Measurements from ENCODE around the gene C20orf173.

C20orf173 gene, protein sequence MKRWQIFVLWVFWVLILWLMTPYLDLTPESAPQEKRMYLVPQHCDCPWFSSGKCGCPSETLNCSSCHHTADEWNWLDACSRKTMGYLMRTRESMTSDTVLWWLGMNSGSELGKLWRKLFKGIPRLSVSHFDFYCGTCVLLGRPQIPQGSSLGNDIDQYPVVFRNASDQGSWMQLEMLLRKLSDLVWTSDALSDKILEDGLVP

DNA sequence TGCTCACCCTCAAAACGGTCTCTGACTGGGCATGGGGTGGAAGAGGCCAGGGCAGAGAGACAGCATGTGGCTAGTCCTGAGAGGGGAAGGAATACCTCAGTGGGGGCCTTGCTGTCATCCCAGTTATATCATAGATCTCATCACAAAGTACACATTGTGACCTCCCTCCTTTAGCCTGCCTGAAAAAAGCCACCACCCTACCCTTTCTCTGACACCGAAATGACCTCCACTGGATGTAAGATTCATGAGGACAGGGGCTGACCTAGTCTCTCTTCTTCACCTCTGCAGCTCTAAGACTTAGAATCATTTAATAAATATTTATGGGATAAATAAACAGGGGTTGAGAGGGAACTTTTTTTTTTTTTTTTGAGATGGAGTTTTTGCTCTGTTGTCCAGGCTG is at the start of gene C20orf173:
C20orf173 (minus strand) TSS at position 101 of the 400 bp plus-strand sequence. CDS start 279 bp downstream, outside the sequence.
- no peaks in the 10 kb centered on the region for H3K9me3 ChIP-seq (ENCODE audit: low read length)
- no peaks in the 10 kb centered on the region for H3K36me3 ChIP-seq (ENCODE audit: insufficient read depth, low read length)
- H3K9ac ChIP-seq (ENCODE audit: low read length) = no peak within 1 kb of the TSS
- no peak within 1 kb of the TSS for H3K27ac ChIP-seq (ENCODE audit: low read depth, low read length)
- H3K27me3 ChIP-seq (ENCODE audit: control insufficient read depth in 1 of 2, insufficient read depth in 2 of 2, low read length in 2 of 2) = no peaks in the 10 kb centered on the region
- no peaks in the 10 kb centered on the region for H3K4me1 ChIP-seq (ENCODE audit: insufficient read depth, low read length)
- no peak within 1 kb of the TSS for H3K4me3 ChIP-seq (ENCODE audit: low read depth in 1 of 2, low read length in 2 of 2)

DNA sequence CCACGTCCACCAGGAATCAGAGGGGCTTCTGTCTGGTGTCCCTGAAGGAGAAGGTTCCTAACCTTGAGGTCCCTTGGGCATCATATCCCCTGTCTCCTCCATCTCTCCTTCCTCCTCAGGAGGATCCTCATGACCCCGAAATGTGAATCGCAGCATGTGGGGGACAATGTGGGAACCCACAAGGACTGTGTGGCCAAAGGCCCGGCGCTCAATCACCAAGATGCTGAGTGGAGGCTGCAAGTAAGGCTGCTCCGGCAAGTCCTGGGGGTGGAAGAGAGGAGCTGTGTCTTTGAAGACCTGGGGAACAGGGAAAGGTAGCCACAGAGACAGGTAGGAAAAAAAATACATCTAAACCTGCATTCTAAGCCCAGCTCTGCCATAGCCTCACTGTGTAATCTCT is 49.7 kb upstream of the C20orf173 start:
- no peaks in the 10 kb centered on the region for H3K27me3 ChIP-seq (ENCODE audit: control insufficient read depth in 1 of 2, insufficient read depth in 2 of 2, low read length in 2 of 2)

DNA sequence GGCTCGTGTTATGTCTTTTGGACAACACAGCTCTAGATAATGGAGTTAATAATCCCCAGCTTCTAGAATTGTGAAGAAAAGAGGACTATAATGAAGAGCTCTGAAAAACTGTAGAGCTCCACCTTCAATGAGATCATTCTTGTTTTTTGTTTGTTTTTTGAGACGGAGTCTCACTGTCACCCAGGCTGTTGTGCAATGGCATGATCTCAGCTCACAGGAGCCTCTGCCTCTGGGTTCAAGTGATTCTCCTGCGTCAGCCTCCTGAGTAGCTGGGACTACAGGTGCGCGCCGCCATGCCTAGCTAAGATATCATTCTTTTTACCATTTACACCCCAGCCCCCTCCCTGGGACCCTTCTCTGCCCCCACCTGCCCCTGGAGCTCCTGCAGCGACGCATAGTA is 49.0 kb upstream of the C20orf173 start:
- Histone ChIP-seq H3K4me3 (ENCODE audit: low read depth in 1 of 2, low read length in 2 of 2) (no peak overlapping the region), H3K36me3 (ENCODE audit: insufficient read depth, low read length) (no peaks in the 10 kb centered on the region), H3K27me3 (ENCODE audit: control insufficient read depth in 1 of 2, insufficient read depth in 2 of 2, low read length in 2 of 2) (no peaks in the 10 kb centered on the region), H3K4me1 (ENCODE audit: insufficient read depth, low read length) (no peaks in the 10 kb centered on the region), H3K9ac (ENCODE audit: low read length) (no peak overlapping the region), H3K9me3 (ENCODE audit: low read length) (no peaks in the 10 kb centered on the region), H3K27ac (ENCODE audit: low read depth, low read length) (no peak overlapping the region)

More for the DNA sequence above, 49.7 kb upstream of the C20orf173 start:
- Histone ChIP-seq H3K4me3 (ENCODE audit: low read depth in 1 of 2, low read length in 2 of 2) (no peak overlapping the region), H3K9ac (ENCODE audit: low read length) (no peak overlapping the region), H3K4me1 (ENCODE audit: insufficient read depth, low read length) (no peaks in the 10 kb centered on the region), H3K36me3 (ENCODE audit: insufficient read depth, low read length) (no peaks in the 10 kb centered on the region), H3K9me3 (ENCODE audit: low read length) (no peaks in the 10 kb centered on the region), H3K27ac (ENCODE audit: low read depth, low read length) (no peak overlapping the region)

DNA sequence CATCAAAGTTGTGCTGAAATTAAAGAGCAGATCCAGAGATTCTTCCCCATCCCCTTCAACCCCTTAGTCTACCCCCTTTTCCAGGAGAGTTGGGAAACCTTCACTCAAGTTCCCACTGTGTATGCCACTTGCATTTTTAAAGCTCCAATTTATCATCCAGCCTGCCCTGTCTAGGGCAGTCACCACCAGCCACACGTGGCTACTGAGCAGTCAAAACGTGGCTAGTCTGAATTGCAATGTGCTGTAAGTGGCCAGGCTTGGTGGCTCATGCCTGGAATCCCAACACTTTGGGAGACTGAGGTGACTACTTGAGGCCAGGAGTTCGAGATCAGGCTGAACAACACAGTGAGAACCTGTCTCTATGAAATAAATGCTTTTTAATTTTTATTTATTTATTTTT is 47.4 kb upstream of the C20orf173 start:
- no peak overlapping the region for H3K9ac ChIP-seq (ENCODE audit: low read length)
- no peaks in the 10 kb centered on the region for H3K36me3 ChIP-seq (ENCODE audit: insufficient read depth, low read length)
- H3K9me3 ChIP-seq (ENCODE audit: low read length) = no peaks in the 10 kb centered on the region
- no peak overlapping the region for H3K27ac ChIP-seq (ENCODE audit: low read depth, low read length)
- H3K4me1 ChIP-seq (ENCODE audit: insufficient read depth, low read length) = no peaks in the 10 kb centered on the region
- no peak overlapping the region for H3K4me3 ChIP-seq (ENCODE audit: low read depth in 1 of 2, low read length in 2 of 2)
- no peaks in the 10 kb centered on the region for H3K27me3 ChIP-seq (ENCODE audit: control insufficient read depth in 1 of 2, insufficient read depth in 2 of 2, low read length in 2 of 2)

DNA sequence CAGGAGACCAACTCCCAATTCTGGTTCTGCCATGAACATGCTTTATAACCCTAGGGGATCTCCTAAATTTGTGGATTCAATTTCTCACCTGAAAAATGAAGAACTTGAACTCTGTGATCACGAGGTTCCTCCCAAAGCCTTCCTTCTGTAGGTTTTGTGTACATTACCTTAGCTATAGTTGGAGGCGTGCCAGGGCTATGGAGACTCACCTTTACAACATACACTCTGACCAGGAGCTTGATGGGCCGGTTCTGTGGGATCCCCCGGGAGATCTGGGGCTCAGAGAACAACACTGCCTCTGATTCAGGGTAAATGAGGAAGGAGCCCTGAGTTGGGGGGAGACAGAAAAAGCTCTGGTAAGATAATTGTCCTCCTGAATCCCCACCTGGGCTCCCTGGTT is 46.5 kb upstream of the C20orf173 start:
- no peak overlapping the region for H3K9ac ChIP-seq (ENCODE audit: low read length)

DNA sequence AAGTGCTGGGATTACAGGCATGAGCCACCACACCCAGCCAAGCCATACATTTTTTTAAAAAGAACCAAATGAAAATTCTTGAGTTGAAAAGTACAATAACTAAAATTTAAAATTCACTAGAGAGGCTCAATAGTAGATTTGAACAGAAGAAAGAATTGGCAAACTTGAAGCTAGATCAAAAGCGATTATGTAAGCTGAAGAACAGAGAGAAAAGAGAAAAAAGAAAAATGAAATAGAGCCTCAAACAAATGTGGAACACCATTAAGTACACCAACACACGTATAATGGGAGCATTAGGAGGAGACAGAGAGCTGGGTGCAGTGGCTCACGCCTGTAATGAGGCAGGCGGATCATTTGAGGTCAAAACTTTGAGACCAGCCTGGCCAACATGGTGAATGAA is 43.4 kb upstream of the C20orf173 start:
- H3K4me3 ChIP-seq (ENCODE audit: low read depth in 1 of 2, low read length in 2 of 2) = no peak overlapping the region
- no peaks in the 10 kb centered on the region for H3K4me1 ChIP-seq (ENCODE audit: insufficient read depth, low read length)
- no peak overlapping the region for H3K27ac ChIP-seq (ENCODE audit: low read depth, low read length)
- H3K9ac ChIP-seq (ENCODE audit: low read length) = no peak overlapping the region
- H3K9me3 ChIP-seq (ENCODE audit: low read length) = no peaks in the 10 kb centered on the region
- H3K36me3 ChIP-seq (ENCODE audit: insufficient read depth, low read length) = no peaks in the 10 kb centered on the region
- H3K27me3 ChIP-seq (ENCODE audit: control insufficient read depth in 1 of 2, insufficient read depth in 2 of 2, low read length in 2 of 2) = no peaks in the 10 kb centered on the region

More for the DNA sequence above, 46.5 kb upstream of the C20orf173 start:
- Histone ChIP-seq H3K27me3 (ENCODE audit: control insufficient read depth in 1 of 2, insufficient read depth in 2 of 2, low read length in 2 of 2) (no peaks in the 10 kb centered on the region), H3K36me3 (ENCODE audit: insufficient read depth, low read length) (no peaks in the 10 kb centered on the region), H3K4me1 (ENCODE audit: insufficient read depth, low read length) (no peaks in the 10 kb centered on the region), H3K9me3 (ENCODE audit: low read length) (no peaks in the 10 kb centered on the region), H3K27ac (ENCODE audit: low read depth, low read length) (no peak overlapping the region), H3K4me3 (ENCODE audit: low read depth in 1 of 2, low read length in 2 of 2) (no peak overlapping the region)

DNA sequence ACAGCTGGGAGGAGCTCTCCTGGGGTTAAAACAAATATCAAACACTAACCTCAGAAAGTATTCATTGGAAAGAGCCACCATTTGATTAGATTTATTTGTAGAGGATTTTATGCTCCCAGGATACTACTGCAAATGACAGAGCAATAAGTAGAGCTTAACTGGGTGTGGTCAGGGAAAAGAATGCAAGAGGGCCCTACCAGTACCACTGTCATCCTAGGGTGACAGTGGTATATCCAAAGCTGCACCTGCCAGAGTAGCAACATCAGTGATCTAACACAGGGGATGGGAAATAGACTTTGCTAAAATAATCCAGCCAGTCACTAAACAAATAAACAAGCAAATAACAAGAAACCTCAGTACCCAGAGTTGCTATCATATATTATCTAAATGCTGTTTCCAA is 42.1 kb upstream of the C20orf173 start:
- H3K27ac ChIP-seq (ENCODE audit: low read depth, low read length) = no peak overlapping the region
- H3K4me1 ChIP-seq (ENCODE audit: insufficient read depth, low read length) = no peaks in the 10 kb centered on the region
- H3K27me3 ChIP-seq (ENCODE audit: control insufficient read depth in 1 of 2, insufficient read depth in 2 of 2, low read length in 2 of 2) = no peaks in the 10 kb centered on the region
- H3K9me3 ChIP-seq (ENCODE audit: low read length) = no peaks in the 10 kb centered on the region
- no peak overlapping the region for H3K9ac ChIP-seq (ENCODE audit: low read length)
- H3K4me3 ChIP-seq (ENCODE audit: low read depth in 1 of 2, low read length in 2 of 2) = no peak overlapping the region
- H3K36me3 ChIP-seq (ENCODE audit: insufficient read depth, low read length) = no peaks in the 10 kb centered on the region

DNA sequence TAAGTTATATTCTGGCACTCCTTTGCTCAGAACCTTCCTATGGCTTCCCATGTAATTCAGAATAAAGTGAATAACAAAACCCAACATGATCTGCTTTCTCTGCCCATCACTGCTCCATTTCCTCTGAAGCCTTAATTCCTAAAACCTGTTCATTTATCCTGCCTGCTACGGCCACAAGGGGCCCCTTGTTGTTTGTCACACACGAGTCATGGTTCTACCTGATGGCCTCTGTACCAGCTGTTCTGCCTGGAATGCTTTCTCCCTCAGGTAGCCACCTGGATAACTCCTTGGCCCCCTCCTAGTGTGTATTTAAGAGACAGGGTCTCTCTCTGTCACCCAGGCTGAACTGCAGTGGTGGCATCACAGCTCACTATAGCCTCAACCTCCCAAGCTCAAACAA is 39.2 kb upstream of the C20orf173 start:
- Histone ChIP-seq H3K9me3 (ENCODE audit: low read length) (no peaks in the 10 kb centered on the region), H3K4me3 (ENCODE audit: low read depth in 1 of 2, low read length in 2 of 2) (no peak overlapping the region), H3K9ac (ENCODE audit: low read length) (no peak overlapping the region), H3K27ac (ENCODE audit: low read depth, low read length) (no peak overlapping the region), H3K36me3 (ENCODE audit: insufficient read depth, low read length) (no peaks in the 10 kb centered on the region), H3K4me1 (ENCODE audit: insufficient read depth, low read length) (no peaks in the 10 kb centered on the region), H3K27me3 (ENCODE audit: control insufficient read depth in 1 of 2, insufficient read depth in 2 of 2, low read length in 2 of 2) (no peaks in the 10 kb centered on the region)

DNA sequence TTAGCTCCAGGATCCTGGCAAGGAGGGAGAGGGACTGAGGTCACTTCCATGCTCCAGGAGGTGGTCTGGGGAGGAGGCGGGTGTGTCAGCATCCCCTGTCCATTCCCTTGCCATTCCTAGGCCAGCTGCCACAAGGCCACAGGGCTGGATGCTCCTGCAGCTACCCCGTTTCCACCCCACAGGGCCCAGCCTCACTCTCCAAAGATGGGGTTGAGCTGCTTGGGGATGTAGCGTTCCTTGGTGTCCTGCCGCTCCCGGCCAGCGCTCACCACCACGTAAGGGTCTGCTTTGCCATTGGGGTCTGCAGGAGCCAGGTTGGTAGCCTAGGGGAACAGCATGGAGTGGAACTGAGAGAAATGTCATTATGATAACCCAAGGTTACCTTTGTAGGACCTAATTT is 35.5 kb upstream of the C20orf173 start:
- Histone ChIP-seq H3K27ac (ENCODE audit: low read depth, low read length) (no peak overlapping the region), H3K4me1 (ENCODE audit: insufficient read depth, low read length) (no peaks in the 10 kb centered on the region), H3K9ac (ENCODE audit: low read length) (no peak overlapping the region), H3K36me3 (ENCODE audit: insufficient read depth, low read length) (no peaks in the 10 kb centered on the region), H3K4me3 (ENCODE audit: low read depth in 1 of 2, low read length in 2 of 2) (no peak overlapping the region), H3K9me3 (ENCODE audit: low read length) (no peaks in the 10 kb centered on the region), H3K27me3 (ENCODE audit: control insufficient read depth in 1 of 2, insufficient read depth in 2 of 2, low read length in 2 of 2) (no peaks in the 10 kb centered on the region)

DNA sequence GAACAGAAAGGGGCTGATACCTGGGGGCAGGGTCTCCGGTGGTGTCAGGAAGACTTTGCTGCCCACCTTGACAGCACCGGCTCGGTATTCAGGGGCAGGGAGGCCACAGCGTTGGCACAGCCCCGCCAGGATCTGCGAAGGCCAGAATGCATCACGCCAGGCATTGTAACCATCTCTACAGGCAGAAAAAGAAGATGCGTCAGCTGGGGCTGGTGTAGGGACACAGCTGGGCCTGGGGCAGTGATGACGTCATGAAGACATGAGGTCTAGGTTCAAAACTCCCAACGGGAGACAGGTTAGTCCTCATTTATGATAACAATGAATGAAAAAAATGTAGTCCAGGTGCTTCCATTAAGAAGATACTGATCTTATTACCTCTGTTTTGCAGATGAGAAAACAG is 34.4 kb upstream of the C20orf173 start:
- Histone ChIP-seq H3K4me1 (ENCODE audit: insufficient read depth, low read length) (no peaks in the 10 kb centered on the region), H3K9me3 (ENCODE audit: low read length) (no peaks in the 10 kb centered on the region), H3K36me3 (ENCODE audit: insufficient read depth, low read length) (no peaks in the 10 kb centered on the region), H3K27ac (ENCODE audit: low read depth, low read length) (no peak overlapping the region), H3K9ac (ENCODE audit: low read length) (no peak overlapping the region), H3K27me3 (ENCODE audit: control insufficient read depth in 1 of 2, insufficient read depth in 2 of 2, low read length in 2 of 2) (no peaks in the 10 kb centered on the region), H3K4me3 (ENCODE audit: low read depth in 1 of 2, low read length in 2 of 2) (no peak overlapping the region)

DNA sequence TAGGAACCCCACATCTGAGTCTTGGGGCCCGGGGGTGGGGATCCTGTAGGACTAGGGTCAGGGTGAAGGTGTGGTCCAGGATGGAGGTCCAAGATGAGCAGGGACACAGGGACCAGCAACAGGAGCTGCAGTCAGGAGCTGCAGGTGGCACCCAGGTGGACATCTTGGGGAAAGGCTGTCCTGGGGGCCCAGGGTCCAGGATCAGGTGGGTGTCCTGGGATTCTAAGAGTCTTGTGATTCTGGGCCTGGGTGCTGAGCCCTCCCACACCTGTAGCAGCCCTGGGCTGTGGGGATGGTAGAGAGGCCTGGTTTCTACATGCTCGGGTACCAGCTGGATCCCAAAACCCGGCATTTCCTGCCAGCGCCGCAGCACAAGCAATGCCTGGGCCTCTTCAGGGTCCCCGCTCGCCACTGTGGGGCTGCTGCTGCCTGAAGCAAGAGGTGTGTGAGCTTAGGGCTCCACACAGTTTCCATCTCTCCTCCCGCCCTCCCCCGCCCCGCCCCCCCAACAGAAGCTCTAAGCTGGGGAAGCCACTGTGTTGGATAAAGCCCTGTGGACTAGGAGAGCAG is 33.2 kb upstream of the C20orf173 start:
- H3K9me3 ChIP-seq (ENCODE audit: low read length) = no peaks in the 10 kb centered on the region
- no peak overlapping the region for H3K4me3 ChIP-seq (ENCODE audit: low read depth in 1 of 2, low read length in 2 of 2)
- no peak overlapping the region for H3K9ac ChIP-seq (ENCODE audit: low read length)
- no peak overlapping the region for H3K27ac ChIP-seq (ENCODE audit: low read depth, low read length)
- H3K27me3 ChIP-seq (ENCODE audit: control insufficient read depth in 1 of 2, insufficient read depth in 2 of 2, low read length in 2 of 2) = no peaks in the 10 kb centered on the region
- H3K4me1 ChIP-seq (ENCODE audit: insufficient read depth, low read length) = no peaks in the 10 kb centered on the region
- no peaks in the 10 kb centered on the region for H3K36me3 ChIP-seq (ENCODE audit: insufficient read depth, low read length)

DNA sequence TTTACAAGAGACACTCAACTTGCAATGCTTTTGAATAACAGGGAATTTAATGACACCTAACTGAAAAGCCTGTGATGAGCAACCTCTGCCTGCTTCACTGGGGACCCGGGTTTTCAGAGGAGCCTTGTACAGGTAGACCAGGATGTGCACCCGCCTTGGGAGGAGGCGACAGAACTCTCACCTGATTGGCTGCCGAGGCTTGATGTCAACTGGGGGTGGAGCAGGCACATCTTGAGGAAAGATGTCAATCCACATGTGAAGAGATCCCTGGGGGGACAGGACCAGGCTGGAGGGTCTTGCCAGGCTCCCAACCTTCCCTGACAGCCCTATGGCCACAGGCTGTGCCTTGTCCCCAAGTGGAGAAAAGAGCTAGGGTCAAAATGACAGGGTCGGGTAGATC is 32.2 kb upstream of the C20orf173 start:
- H3K27ac ChIP-seq (ENCODE audit: low read depth, low read length) = no peak overlapping the region
- no peaks in the 10 kb centered on the region for H3K9me3 ChIP-seq (ENCODE audit: low read length)
- H3K9ac ChIP-seq (ENCODE audit: low read length) = no peak overlapping the region
- no peaks in the 10 kb centered on the region for H3K4me1 ChIP-seq (ENCODE audit: insufficient read depth, low read length)
- H3K27me3 ChIP-seq (ENCODE audit: control insufficient read depth in 1 of 2, insufficient read depth in 2 of 2, low read length in 2 of 2) = no peaks in the 10 kb centered on the region
- peaks cover 1% of the 10 kb centered on the region for H3K36me3 ChIP-seq (ENCODE audit: insufficient read depth, low read length)
- no peak overlapping the region for H3K4me3 ChIP-seq (ENCODE audit: low read depth in 1 of 2, low read length in 2 of 2)
